GM10248 (cell line): ENCODE measurements around the gene EPM2AIP1.
"Not testable (repeated sequence)": the region's sequence is repeated elsewhere in the genome, so short reads cannot be mapped to it uniquely, and the experiment has no call there.

Experiments
- CTCF ChIA-PET: fragments of 300-600 bp; sonication (Branson Sonifier 250); formaldehyde crosslinking; extraction: SDS; loops from one replicate; lab custom pipeline; 2021; ENCODE audit warnings: antibody characterized with exemption; lab: Yijun Ruan, JAX
- POLR2A ChIA-PET: fragments of 350-650 bp; sonication (Branson Sonifier 250); formaldehyde crosslinking; extraction: SDS; loops from one replicate; lab custom pipeline; 2020; ENCODE audit warnings: antibody characterized with exemption; lab: Yijun Ruan, JAX
- DNase-seq: peaks from one replicate; pipeline ENCODE4 v3.0.0; 2012; ENCODE audit errors: extremely low spot score
- TF ChIP-seq, protein P1 (sequence below): IDR thresholded peaks from 2 replicates; pipeline ENCODE4 v1.5.1; 2012; ENCODE audit warnings: mild to moderate bottlenecking, low read depth; ENCODE audit errors: extremely low read depth, missing control alignments, control extremely low read depth

Gene EPM2AIP1

DNA sequence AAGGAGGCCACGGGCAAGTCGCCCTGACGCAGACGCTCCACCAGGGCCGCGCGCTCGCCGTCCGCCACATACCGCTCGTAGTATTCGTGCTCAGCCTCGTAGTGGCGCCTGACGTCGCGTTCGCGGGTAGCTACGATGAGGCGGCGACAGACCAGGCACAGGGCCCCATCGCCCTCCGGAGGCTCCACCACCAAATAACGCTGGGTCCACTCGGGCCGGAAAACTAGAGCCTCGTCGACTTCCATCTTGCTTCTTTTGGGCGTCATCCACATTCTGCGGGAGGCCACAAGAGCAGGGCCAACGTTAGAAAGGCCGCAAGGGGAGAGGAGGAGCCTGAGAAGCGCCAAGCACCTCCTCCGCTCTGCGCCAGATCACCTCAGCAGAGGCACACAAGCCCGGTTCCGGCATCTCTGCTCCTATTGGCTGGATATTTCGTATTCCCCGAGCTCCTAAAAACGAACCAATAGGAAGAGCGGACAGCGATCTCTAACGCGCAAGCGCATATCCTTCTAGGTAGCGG lies at the start of gene EPM2AIP1:
Gene EPM2AIP1, minus strand, starts transcription at position 326 of the 520 bp plus-strand sequence. Its CDS starts 54 bp downstream, at position 272.
- TF ChIP-seq, protein P1, sequence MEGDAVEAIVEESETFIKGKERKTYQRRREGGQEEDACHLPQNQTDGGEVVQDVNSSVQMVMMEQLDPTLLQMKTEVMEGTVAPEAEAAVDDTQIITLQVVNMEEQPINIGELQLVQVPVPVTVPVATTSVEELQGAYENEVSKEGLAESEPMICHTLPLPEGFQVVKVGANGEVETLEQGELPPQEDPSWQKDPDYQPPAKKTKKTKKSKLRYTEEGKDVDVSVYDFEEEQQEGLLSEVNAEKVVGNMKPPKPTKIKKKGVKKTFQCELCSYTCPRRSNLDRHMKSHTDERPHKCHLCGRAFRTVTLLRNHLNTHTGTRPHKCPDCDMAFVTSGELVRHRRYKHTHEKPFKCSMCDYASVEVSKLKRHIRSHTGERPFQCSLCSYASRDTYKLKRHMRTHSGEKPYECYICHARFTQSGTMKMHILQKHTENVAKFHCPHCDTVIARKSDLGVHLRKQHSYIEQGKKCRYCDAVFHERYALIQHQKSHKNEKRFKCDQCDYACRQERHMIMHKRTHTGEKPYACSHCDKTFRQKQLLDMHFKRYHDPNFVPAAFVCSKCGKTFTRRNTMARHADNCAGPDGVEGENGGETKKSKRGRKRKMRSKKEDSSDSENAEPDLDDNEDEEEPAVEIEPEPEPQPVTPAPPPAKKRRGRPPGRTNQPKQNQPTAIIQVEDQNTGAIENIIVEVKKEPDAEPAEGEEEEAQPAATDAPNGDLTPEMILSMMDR = peak; percentile 18
- ChIA-PET CTCF (interaction anchor here (0.8 to 3.2 kb wide), 9 partner anchors 14 to 219 kb away, joined by 3 to 23 read pairs (median 5); no protein-coding TSS in a partner anchor), POLR2A (interaction anchor here (0.5 to 1.0 kb wide), 7 partner anchors 13 to 72 kb away, joined by 3 to 7 read pairs (median 3); no protein-coding TSS in a partner anchor)
- DNase-seq = peak; percentile 96

DNA sequence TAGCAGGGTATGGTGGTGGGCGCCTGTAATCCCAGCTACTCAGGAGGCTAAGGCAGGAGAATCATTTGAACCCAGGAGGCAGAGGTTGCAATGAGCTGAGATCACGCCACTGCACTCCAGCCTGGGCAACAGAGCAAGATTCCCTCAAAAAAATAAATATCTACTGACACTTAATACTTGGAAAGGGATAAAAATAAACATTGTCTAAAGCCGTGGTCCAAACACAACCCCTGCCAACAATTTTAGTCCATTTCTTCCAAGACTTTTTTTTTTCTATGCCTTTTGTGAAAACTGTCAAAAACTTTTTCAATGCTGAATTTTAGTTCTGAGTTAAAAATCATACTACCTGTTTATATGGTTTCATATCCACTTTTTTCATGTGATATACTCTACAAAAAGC lies 49.8 kb upstream of the EPM2AIP1 start:
- POLR2A ChIA-PET, DNase-seq: not testable (repeated sequence)
- CTCF ChIA-PET = interaction anchor here (1.7 kb wide), 1 partner anchor 18 kb away, joined by 3 read pairs; no protein-coding TSS in a partner anchor

DNA sequence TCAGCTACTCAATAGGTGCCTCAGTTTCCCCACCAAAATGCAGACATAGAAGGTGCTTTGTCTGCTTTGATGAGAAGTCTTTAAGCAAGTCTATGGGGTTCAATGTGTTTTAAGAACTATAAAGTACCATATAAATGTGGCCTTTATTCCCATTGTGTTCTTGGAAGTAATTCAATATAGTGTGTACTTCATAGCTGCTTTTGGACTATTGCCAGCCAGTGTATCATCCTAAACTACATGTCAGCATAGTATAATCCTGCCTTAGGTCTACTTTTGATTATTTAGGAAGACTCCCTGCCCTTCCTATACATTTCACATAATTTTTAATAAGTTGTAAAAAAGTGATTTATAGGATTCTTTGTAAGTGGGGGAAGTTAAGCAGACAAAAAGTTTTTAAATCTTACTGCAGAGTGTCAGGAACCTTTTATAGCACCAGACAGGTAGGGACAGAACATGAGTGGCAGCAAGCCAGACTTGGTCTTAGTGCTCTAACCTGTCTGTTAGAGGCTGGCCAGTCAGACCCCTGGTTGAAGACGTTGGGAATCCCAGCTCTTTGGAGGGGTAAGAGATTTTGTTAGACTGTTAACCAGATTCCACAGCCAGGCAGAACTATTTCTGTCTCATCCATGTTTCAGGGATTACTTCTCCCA lies 48.7 kb upstream of the EPM2AIP1 start:
- DNase-seq = no peak
- POLR2A ChIA-PET = no interaction called here
- CTCF ChIA-PET = interaction anchor here (1.7 to 2.0 kb wide), 3 partner anchors 9 to 17 kb away, joined by 3 to 6 read pairs (median 5); no protein-coding TSS in a partner anchor
- TF ChIP-seq, protein P1 = no peak

DNA sequence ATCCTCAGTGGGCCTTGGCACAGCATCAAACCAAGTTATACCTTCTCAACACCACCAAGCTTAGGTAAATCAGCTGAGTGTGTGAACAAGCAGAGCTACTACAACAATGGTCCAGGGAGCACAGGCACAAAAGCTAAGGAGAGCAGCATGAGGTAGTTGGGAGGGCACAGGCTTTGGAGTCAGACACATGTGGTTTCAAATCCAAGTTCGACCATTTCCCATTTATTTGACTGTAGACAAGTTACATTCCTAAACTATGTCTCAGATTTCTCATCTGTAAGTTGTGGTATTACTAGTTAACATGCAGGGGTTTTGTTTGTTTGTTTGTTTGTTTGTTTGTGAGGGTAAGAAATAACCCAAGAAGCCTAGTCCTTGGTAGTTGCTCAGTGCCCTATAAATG lies 47.3 kb upstream of the EPM2AIP1 start:
- POLR2A ChIA-PET = no interaction called here

DNA sequence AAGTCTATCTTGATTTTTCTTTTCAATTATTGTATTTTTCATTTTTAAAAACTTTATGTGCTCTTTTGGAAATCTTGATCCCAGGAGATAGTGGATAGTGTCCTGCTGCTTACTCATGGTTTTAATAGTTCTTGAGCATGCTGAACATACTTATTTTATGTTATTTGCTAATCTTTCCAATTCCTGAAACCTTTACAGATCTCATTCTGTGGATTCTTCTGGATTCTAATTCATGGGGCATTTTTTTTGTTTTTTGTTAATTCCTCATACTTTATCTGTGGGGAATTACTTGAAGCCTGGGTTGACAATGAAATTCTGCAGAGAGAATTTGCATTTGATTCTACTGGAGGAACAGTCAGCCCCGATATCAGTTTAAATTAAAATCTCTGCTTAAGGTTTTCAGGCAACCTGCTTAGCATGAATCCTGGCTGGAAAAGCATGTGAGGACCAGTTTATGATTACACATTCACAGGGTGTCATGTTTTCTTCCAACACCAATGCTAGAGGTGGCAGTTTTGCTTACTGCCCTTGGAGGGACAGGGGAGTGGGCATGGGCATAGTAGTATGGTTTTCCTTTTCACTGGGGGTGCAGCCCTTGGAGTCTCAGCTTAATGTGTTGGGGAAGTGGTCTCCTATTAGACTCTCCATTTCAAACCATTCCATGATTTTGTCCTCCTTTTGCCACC lies 46.4 kb upstream of the EPM2AIP1 start:
- CTCF ChIA-PET = interaction anchor here (1.0 to 2.2 kb wide), 3 partner anchors 11 to 163 kb away, joined by 3 to 10 read pairs (median 3); no protein-coding TSS in a partner anchor
- POLR2A ChIA-PET = no interaction called here
- TF ChIP-seq, protein P1 = no peak
- DNase-seq = no peak

More for the DNA sequence above, 47.3 kb upstream of the EPM2AIP1 start:
- no peak for DNase-seq
- CTCF ChIA-PET = interaction anchor here (2.0 kb wide), 1 partner anchor 10 kb away, joined by 5 read pairs; no protein-coding TSS in a partner anchor
- TF ChIP-seq, protein P1 = no peak

DNA sequence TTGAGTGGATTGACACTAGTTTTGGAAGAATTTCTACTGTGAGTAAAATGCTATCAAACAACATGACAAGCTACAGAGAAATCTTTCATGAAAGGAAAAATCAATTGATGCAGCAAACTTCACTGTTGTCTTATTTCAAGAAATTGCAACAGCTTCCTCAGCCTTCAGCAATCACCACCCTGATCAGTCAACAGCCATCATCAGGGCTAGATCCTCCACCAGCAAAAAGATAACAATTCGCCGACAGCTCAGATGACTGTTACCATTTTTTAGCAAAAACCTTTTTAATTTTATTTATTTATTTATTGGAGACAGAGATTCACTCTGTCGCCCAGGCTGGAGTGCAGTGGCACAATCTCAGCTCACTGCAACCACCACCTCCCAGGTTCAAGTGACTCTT lies 44.4 kb upstream of the EPM2AIP1 start:
- ChIA-PET CTCF (interaction anchor here (0.9 to 2.2 kb wide), 3 partner anchors 8 to 27 kb away, joined by 3 to 10 read pairs (median 4); no protein-coding TSS in a partner anchor), POLR2A (no interaction called here)
- no peak for DNase-seq
- TF ChIP-seq, protein P1 = no peak
